Naive thymus-derived CD4-positive, alpha-beta T cell (primary cell): ENCODE measurements around the gene GPC1. TPM values are rescaled to one million over a fixed set of nuclear protein-coding genes. Genes with fewer than 3 reads are reported as not detected.

Source experiments
- ATAC-seq: fragments of 150-1000 bp; cut with Tn5 transposase; 2 replicates; pipeline ENCODE4 v1.10.0; 2021; ENCODE audit warnings: mild to moderate bottlenecking, moderate library complexity
- CTCF ChIA-PET: fragments of 350-600 bp; sonication (Branson Sonifier 250); formaldehyde crosslinking; loops from one replicate; lab custom pipeline; 2021; ENCODE audit warnings: antibody characterized with exemption; lab: Charles Lee
- POLR2A ChIA-PET: fragments of 350-600 bp; sonication (Branson Sonifier 250); formaldehyde crosslinking; loops from one replicate; lab custom pipeline; 2021; ENCODE audit warnings: antibody characterized with exemption, inconsistent platforms; lab: Charles Lee
- DNase-seq, 9 donors: peaks; one replicate each; pipeline versions ENCODE4 v3.0.0 to v3.0.0-alpha.2; 2020 to 2022; ENCODE audit warnings: mixed read lengths in 1 of 9
- H3K27ac ChIP-seq: one replicate; pipeline ENCODE4 v1.7.0; 2013; ENCODE audit warnings: mild to moderate bottlenecking, low read depth, low read length, moderate library complexity
- H3K27me3 ChIP-seq, 2 donors: one replicate each; pipeline ENCODE4 v1.7.0; 2013; ENCODE audit warnings: low read length in 2 of 2, mild to moderate bottlenecking in 2 of 2, moderate library complexity in 2 of 2; ENCODE audit not compliant: control insufficient read depth in 2 of 2, insufficient read depth in 2 of 2
- H3K36me3 ChIP-seq, 3 experiments: 1 replicate in 2 of 3; 2 replicates in 1 of 3; pipeline ENCODE4 v1.7.0; 2013; ENCODE audit warnings: low read length in 3 of 3, mild to moderate bottlenecking in 3 of 3, moderate library complexity in 1 of 3; ENCODE audit not compliant: insufficient read depth in 3 of 3, control insufficient read depth in 2 of 3
- H3K4me1 ChIP-seq, 2 donors: one replicate each; pipeline ENCODE4 v1.7.0; 2013; ENCODE audit warnings: low read length in 2 of 2, mild to moderate bottlenecking in 2 of 2, moderate library complexity in 1 of 2; ENCODE audit not compliant: control insufficient read depth in 2 of 2, insufficient read depth in 2 of 2
- H3K4me3 ChIP-seq: 2 replicates; pipeline ENCODE4 v1.7.0; 2013; ENCODE audit warnings: mild to moderate bottlenecking, low read length
- H3K9me3 ChIP-seq, 3 experiments: 1 replicate in 2 of 3; 2 replicates in 1 of 3; pipeline ENCODE4 v1.7.0; 2013; ENCODE audit warnings: low read length in 3 of 3; ENCODE audit not compliant: control insufficient read depth in 2 of 3
- H3K27ac Mint-ChIP-seq, 9 donors: one replicate each; pipeline ENCODE4 v1.8.0; 2020 to 2022; ENCODE audit warnings: mixed read lengths in 9 of 9, mild to moderate bottlenecking in 8 of 9, moderate library complexity in 5 of 9, inconsistent platforms in 2 of 9
- H3K27me3 Mint-ChIP-seq, 5 donors: one replicate each; pipeline ENCODE4 v1.8.0; 2021 to 2022; ENCODE audit warnings: mixed read lengths in 5 of 5, mild to moderate bottlenecking in 1 of 5
- H3K36me3 Mint-ChIP-seq, 5 donors: one replicate each; pipeline ENCODE4 v1.8.0; 2020 to 2022; ENCODE audit warnings: mixed read lengths in 5 of 5, mild to moderate bottlenecking in 3 of 5, inconsistent platforms in 1 of 5
- H3K4me1 Mint-ChIP-seq, 7 donors: one replicate each; pipeline ENCODE4 v1.8.0; 2020 to 2022; ENCODE audit warnings: mixed read lengths in 7 of 7, mild to moderate bottlenecking in 3 of 7, inconsistent platforms in 1 of 7
- H3K4me3 Mint-ChIP-seq, 10 donors: one replicate each; pipeline ENCODE4 v1.8.0; 2020 to 2022; ENCODE audit warnings: mild to moderate bottlenecking in 10 of 10, mixed read lengths in 10 of 10, moderate library complexity in 6 of 10, inconsistent platforms in 2 of 10
- H3K9me3 Mint-ChIP-seq, 11 donors: one replicate each; pipeline ENCODE4 v1.8.0; 2020 to 2022; ENCODE audit warnings: mixed read lengths in 11 of 11, mild to moderate bottlenecking in 4 of 11, inconsistent platforms in 1 of 11, moderate library complexity in 1 of 11
- intact Hi-C, 2 donors: fragments of 100-400 bp; cut with micrococcal nuclease; formaldehyde crosslinking; loops; one replicate each; pipeline ENCODE4 v1.15.1; 2023
- polyA plus RNA-seq, 2 donors: library from polyadenylated mRNA; unstranded; fragments of 300-500 nt; fragmentation: Illumina TruSeq; gene quantifications; one replicate each; pipeline ENCODE4 v1.2.3, GENCODE V29; 2021
- total RNA-seq, 6 experiments: library from RNA in 5 of 6; stranded (reverse) in 5 of 6; gene quantifications; 1 replicate in 5 of 6; 2 replicates in 1 of 6; pipeline ENCODE4 v1.2.3 and lab custom pipeline; 2021 to 2026

GPC1 gene
- total and polyA plus RNA-seq, 7 experiments from 2014 or later: 0.08 to 4.5 (median 0.68) TPM; not detected in 1

GRCh38 chr2:240397924-240398645 is 37.4 kb upstream of the GPC1 start:
- Histone ChIP-seq H3K4me3 (no peak overlapping the region), H3K4me1 (no peaks in the 10 kb centered on the region), H3K9me3 (no peaks in the 10 kb centered on the region), H3K27ac (no peak overlapping the region), H3K36me3 (no peaks in the 10 kb centered on the region), H3K27me3 (no peaks in the 10 kb centered on the region)
- Mint-ChIP-seq H3K9me3 (no peaks in the 10 kb centered on the region), H3K36me3 (no peaks in the 10 kb centered on the region), H3K4me1 (peaks cover 0 to 7% (median 3%) of the 10 kb centered on the region in 7 donors), H3K4me3 (no peak overlapping the region), H3K27ac (no peak overlapping the region), H3K27me3 (no peaks in the 10 kb centered on the region)
- no peak for ATAC-seq
- POLR2A ChIA-PET: no interaction called here
- intact Hi-C loops: no loop called here
- no peak for DNase-seq
- CTCF ChIA-PET: no interaction called here

GRCh38 chr2:240398661-240399267 is 36.7 kb upstream of the GPC1 start:
- POLR2A ChIA-PET: no interaction called here
- Histone ChIP-seq H3K4me3 (no peak overlapping the region), H3K27ac (no peak overlapping the region), H3K4me1 (no peaks in the 10 kb centered on the region), H3K9me3 (no peaks in the 10 kb centered on the region), H3K36me3 (no peaks in the 10 kb centered on the region), H3K27me3 (no peaks in the 10 kb centered on the region)
- peaks cover 6 to 11% (median 9%) of the 10 kb centered on the region in 7 donors for H3K4me1 Mint-ChIP-seq
- H3K9me3 Mint-ChIP-seq: no peaks in the 10 kb centered on the region
- DNase-seq: peak in 1 of 9 donors; percentile 2
- no peak for ATAC-seq
- H3K36me3 Mint-ChIP-seq: no peaks in the 10 kb centered on the region
- no peak overlapping the region for H3K4me3 Mint-ChIP-seq
- intact Hi-C loops: no loop called here
- H3K27me3 Mint-ChIP-seq: no peaks in the 10 kb centered on the region
- CTCF ChIA-PET: no interaction called here
- H3K27ac Mint-ChIP-seq: no peak overlapping the region

DNA sequence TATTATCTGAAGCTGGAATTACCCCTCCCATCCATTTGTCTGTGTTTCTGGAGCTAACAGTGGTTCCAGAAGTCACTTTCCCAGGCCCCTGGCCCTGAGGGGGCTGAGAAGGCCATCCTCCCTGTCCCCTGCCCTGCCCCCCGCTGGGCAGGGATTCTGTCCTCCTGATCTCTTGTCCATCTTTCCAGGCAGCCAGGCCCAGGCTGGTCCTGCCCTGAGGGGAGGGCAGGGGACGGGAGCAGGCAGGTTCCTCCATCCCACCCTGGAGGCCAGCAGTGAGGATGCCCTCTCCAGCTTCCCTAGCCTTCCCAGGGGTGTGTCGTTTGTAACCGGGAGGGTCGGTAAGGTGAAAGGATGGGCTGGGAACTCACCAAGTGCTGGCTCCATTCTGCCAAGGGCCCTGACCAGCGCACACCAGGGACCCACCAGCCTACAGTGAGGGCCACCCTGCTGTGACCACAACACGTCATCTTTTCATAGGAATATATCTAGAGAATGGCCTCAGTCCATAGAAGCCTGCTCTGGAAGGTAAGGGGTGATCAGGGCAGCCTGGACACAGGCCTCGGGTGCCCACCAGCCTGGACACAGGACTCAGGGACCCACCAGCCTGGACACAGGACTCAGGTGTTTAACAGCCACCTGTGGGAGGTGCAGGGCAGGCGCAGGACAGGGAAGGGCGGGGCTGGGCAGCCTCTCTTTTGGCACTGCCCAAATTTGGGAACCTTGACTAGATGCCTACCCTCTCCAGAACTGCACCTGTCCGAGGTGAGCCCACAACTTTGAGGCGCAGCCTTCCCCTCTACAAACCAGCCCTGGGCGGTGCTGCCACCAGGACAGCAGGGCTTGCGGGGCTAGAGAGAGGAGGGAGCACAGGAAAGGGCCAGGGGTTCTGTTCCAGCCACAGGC is 35.8 kb upstream of the GPC1 start:
- Histone ChIP-seq H3K27ac (no peak overlapping the region), H3K9me3 (no peaks in the 10 kb centered on the region), H3K4me1 (no peaks in the 10 kb centered on the region), H3K36me3 (no peaks in the 10 kb centered on the region), H3K27me3 (no peaks in the 10 kb centered on the region), H3K4me3 (no peak overlapping the region)
- Mint-ChIP-seq H3K9me3 (no peaks in the 10 kb centered on the region), H3K27me3 (no peaks in the 10 kb centered on the region), H3K4me3 (no peak overlapping the region), H3K4me1 (peaks cover 6 to 11% (median 9%) of the 10 kb centered on the region in 7 donors), H3K27ac (peak overlapping the region in 1 of 9 donors; percentile 38), H3K36me3 (no peaks in the 10 kb centered on the region)
- POLR2A ChIA-PET: no interaction called here
- CTCF ChIA-PET: no interaction called here
- DNase-seq: peak in 1 of 9 donors; percentile 2
- ATAC-seq: no peak
- intact Hi-C loops: loop anchor here in 1 of 2 donors (5.0 kb wide), 1 partner anchor 38 kb away; the partner anchor contains the start of gene GPC1

DNA sequence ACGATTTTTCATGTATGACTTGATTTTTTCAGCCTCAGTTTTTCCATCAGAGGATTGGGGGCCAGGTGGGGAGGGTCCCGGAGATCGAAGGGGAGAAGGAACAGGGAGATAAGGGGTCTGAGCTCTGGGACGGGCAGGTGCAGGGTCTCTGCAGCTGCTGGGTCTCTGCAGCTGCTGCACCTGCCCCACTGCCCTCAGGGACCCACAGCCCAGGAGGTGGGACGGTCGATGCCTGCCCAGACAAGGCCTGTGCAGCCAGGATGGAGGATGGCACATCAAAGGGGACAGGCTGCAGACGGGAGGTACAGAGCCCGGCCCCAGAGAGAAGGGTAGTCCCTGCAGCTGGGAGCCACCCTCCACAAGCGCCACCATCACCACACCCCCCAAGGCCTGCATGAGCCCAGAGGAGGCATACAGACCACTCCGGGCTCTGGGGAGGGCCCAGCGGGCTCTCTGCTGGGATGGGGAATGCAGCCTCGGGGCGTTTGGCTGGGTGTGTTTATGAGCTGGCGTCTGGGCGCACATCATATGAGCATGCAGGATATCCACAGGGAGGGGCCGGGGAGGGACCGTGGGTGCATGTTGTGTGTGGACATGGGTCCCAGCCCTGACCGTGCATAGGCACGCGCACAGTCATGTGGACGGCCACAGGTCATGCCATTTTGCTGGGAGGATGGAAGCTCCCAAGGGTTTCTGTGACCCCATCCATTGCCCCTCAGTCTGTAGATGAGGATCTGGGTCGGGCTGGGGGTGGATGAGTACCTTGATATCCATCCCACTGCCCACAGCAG is 34.9 kb upstream of the GPC1 start:
- H3K9me3 ChIP-seq: no peaks in the 10 kb centered on the region
- H3K4me3 ChIP-seq: no peak overlapping the region
- H3K27me3 ChIP-seq: no peaks in the 10 kb centered on the region
- ATAC-seq: no peak
- H3K27ac ChIP-seq: no peak overlapping the region
- Mint-ChIP-seq H3K27ac (no peak overlapping the region), H3K4me1 (peaks cover 6 to 14% (median 9%) of the 10 kb centered on the region in 7 donors), H3K4me3 (no peak overlapping the region), H3K36me3 (no peaks in the 10 kb centered on the region), H3K9me3 (no peaks in the 10 kb centered on the region), H3K27me3 (no peaks in the 10 kb centered on the region)
- no peaks in the 10 kb centered on the region for H3K36me3 ChIP-seq
- peak in 1 of 9 donors; percentile 3 for DNase-seq
- ChIA-PET POLR2A (no interaction called here), CTCF (no interaction called here)
- no peaks in the 10 kb centered on the region for H3K4me1 ChIP-seq
- intact Hi-C loops: loop anchor here in 1 of 2 donors (5.0 kb wide), 1 partner anchor 37 kb away; the partner anchor contains the start of gene GPC1

GRCh38 chr2:240401308-240401707 is 34.2 kb upstream of the GPC1 start:
- ChIA-PET CTCF (no interaction called here), POLR2A (no interaction called here)
- no peaks in the 10 kb centered on the region for H3K27me3 Mint-ChIP-seq
- H3K27ac Mint-ChIP-seq: peak overlapping the region in 1 of 9 donors; percentile 72
- Histone ChIP-seq H3K27me3 (no peaks in the 10 kb centered on the region), H3K27ac (no peak overlapping the region), H3K4me1 (no peaks in the 10 kb centered on the region), H3K9me3 (no peaks in the 10 kb centered on the region), H3K36me3 (no peaks in the 10 kb centered on the region), H3K4me3 (no peak overlapping the region)
- ATAC-seq: peak; percentile 47
- no peaks in the 10 kb centered on the region for H3K36me3 Mint-ChIP-seq
- intact Hi-C loops: loop anchor here in 1 of 2 donors (5.0 kb wide), 1 partner anchor 36 kb away; the partner anchor contains the start of gene GPC1
- peak overlapping the region in 1 of 10 donors; percentile 4 for H3K4me3 Mint-ChIP-seq
- peaks cover 6 to 14% (median 9%) of the 10 kb centered on the region in 7 donors for H3K4me1 Mint-ChIP-seq
- H3K9me3 Mint-ChIP-seq: no peaks in the 10 kb centered on the region
- peak in 1 of 9 donors; percentile 5 for DNase-seq
